Hematopoietic multipotent progenitor cell (in vitro differentiated cells): Measurements from ENCODE around the gene CNPY4. TPM values are rescaled to one million over a fixed set of nuclear protein-coding genes. Genes with fewer than 3 reads are reported as not detected.

Experiments used
- DNase-seq, 3 donors: peaks; one replicate each; pipeline ENCODE4 v3.0.0-alpha.2; 2011 to 2015; ENCODE audit warnings: low read depth in 2 of 3, low spot score in 2 of 3
- small RNA-seq: library from RNA; depleted of rRNA; stranded (forward); fragments of <200 nt; gene quantifications from one replicate; pipeline ENCODE3, GENCODE V24; 2012
- total RNA-seq: library from RNA; depleted of rRNA; stranded (reverse); fragments of >200 nt; gene quantifications from one replicate; pipeline ENCODE4 v1.2.3, GENCODE V29; 2012

Gene CNPY4
- total RNA-seq, 1 donor, result 11.6 TPM

GRCh38 chr7:100163006-100163531 lies 43.6 kb downstream of the CNPY4 start:
- no peak for DNase-seq

DNA sequence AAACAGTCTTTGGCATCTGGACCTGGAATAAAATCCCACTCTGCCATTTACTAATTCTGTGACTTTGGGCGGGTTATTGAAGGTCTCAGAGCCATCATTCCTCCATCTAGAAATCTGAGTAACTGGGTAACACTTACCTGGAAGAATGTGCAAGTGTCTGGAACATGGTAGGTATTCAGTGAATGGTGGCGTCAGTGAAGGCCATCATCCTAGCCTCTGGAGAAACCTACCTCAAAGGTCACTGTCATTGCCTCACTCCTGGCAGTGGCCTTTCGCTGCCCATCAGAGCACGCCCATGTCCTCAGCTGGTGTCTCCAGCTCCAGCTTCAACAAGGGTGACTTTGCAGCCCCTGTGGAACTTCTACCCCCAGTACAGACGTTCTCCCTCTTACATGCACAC lies 44.4 kb downstream of the CNPY4 start:
- no peak for DNase-seq

- no peak for DNase-seq
Measured at GRCh38 chr7:100166317-100166940, 47.0 kb downstream of the CNPY4 start.

- no peak for DNase-seq
Measured at GRCh38 chr7:100166970-100167911, 47.8 kb downstream of the CNPY4 start.

- no peak for DNase-seq
Measured at GRCh38 chr7:100167912-100168323, 48.5 kb downstream of the CNPY4 start.

- DNase-seq, result no peak
Measured at GRCh38 chr7:100169147-100169850, 49.9 kb downstream of the CNPY4 start.

DNA sequence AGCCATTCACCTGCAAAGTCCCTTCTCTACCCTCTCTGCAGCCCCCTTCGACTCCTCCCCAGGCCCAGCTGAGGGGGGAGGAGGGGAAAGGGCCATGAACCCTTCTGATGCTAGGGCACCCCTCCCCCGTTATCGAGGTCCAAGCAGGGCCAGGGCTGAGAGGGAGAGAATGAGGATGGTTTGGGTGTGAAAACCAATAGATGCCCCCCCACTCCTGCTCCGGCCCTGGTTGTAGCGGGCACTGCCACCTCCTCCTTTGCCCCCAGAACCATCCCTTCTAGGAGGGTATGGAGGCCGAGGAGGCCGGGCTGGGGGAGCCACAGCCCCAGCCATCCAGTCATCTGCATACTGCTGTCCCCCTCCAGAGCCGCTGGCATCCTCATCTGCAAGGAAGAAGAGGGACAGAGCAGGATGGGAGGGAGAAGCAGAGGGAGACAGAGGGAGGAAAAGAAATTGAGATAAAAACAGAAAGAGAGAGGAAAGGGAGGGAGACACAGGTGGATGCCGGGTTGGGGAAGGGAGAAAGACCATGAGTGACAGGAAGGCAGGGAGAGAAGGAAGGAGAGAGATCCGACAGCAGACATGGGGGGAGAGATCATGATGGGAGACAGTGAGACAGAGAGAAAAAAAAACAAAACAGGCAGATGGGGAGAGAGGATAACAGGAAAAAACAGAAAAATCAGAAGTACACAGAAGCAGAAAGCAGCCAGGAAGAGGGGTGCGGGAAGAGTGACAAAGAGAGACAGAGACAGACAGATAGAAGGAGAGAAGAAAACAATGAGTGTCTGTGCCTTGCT lies 50.9 kb downstream of the CNPY4 start:
- DNase-seq, result no peak

- DNase-seq, result no peak
Measured at GRCh38 chr7:100171087-100171681, 51.8 kb downstream of the CNPY4 start.

- DNase-seq, result no peak
Measured at GRCh38 chr7:100171840-100172239, 52.4 kb downstream of the CNPY4 start.

DNA sequence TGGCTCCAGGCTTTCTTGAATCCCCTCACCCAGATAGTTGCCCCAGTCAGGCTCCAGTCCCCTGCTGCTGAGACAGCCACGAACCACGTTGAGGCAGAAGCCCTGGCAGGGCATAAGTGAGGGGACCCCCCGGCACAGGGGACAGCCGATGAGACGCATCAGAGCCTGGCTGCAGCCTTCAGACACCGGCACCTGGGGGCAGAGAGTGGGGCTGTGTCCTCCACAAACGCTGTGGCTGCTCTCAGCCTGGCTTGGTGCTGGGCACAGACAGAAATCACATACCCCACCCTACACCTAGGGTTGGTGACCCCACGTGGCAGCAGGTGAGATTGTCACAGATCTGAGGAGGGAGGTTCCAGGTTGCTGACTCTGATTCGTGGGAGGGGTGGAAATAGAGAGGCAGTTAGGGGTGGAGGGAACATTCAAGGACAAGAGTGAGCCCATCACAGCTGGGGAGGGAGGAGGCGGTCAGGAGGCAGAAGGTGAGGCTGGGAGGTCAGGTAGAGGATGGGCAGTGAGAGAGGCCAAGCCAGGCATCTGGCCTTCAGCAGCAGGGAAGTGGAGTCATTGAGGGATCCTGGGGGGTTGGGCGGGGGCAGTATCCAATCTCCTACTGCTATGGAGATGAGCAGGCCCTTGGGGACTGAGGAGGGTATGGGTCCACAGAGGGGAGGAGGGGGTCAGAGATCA lies 54.5 kb downstream of the CNPY4 start:
- DNase-seq, result no peak

DNA sequence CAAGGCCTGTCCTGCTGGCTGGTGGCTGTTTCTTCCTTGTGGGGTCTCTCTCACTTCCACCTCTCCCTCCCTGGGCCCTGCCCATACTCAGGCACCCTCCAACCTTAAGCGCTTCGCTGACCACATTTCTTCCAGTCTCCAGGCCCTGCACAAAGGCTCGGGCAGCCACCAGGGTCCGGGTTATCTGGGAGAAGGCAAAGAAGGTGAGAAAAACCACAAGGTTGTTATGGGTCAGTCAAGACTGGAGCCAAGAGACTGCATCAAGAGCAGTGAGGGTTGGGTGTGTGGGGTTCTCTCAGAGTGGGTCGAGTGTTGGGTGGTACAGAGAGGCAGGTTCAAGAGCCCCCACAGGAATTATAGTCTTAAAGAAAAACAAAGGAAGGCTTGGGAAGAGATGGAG lies 55.1 kb downstream of the CNPY4 start:
- no peak for DNase-seq

Small RNA genes within 50 kb of the gene (small RNA-seq; reads per million reads assigned to genes)
- gene MIR106B, result 7,551 reads per million, percentile 100 among the genes with 10 or more reads in this experiment
- gene MIR25, result 3,570 reads per million, percentile 99 among the genes with 10 or more reads in this experiment
- 16,603 reads per million, percentile 100 among the genes with 10 or more reads in this experiment for gene MIR93

Other genes with a start within 250 kb of the CNPY4 start
- 0.27 TPM for gene OR2AE1, start 242.6 kb upstream of the CNPY4 start, total RNA-seq
- gene TRIM4, start 200.1 kb upstream of the CNPY4 start, total RNA-seq, result 24.8 TPM
- gene GJC3, start 190.0 kb upstream of the CNPY4 start, total RNA-seq, result 0.54 TPM
- not detected for gene AZGP1, start 143.6 kb upstream of the CNPY4 start, total RNA-seq
- 35.3 TPM for gene ZKSCAN1, start 104.0 kb upstream of the CNPY4 start, total RNA-seq
- 11.0 TPM for gene ZSCAN21, start 69.9 kb upstream of the CNPY4 start, total RNA-seq
- 25.9 TPM for gene ZNF3, start 37.9 kb upstream of the CNPY4 start, total RNA-seq
- 43.9 TPM for gene COPS6, start 30.7 kb upstream of the CNPY4 start, total RNA-seq
- gene MCM7, start 18.2 kb upstream of the CNPY4 start, total RNA-seq, result 217 TPM
- gene AP4M1, start 18.0 kb upstream of the CNPY4 start, total RNA-seq, result 24.8 TPM
- 22.4 TPM for gene TAF6, start 276 bp upstream of the CNPY4 start, total RNA-seq
- 3.5 TPM for gene MBLAC1, start 7.3 kb downstream of the CNPY4 start, total RNA-seq
- 162 TPM for gene LAMTOR4, start 29.3 kb downstream of the CNPY4 start, total RNA-seq
- gene TRAPPC14, start 39.1 kb downstream of the CNPY4 start, total RNA-seq, result 17.5 TPM
- 0.54 TPM for gene GAL3ST4, start 49.0 kb downstream of the CNPY4 start, total RNA-seq
- 6.2 TPM for gene GPC2, start 57.7 kb downstream of the CNPY4 start, total RNA-seq
- 0.81 TPM for gene STAG3, start 58.3 kb downstream of the CNPY4 start, total RNA-seq
- gene PVRIG, start 100.3 kb downstream of the CNPY4 start, total RNA-seq, result 0.54 TPM
- not detected for gene SPDYE3, start 188.1 kb downstream of the CNPY4 start, total RNA-seq
- gene PILRB, start 238.5 kb downstream of the CNPY4 start, total RNA-seq, result 39.6 TPM